ENCODE measurements around the gene SYNGR1.
"Not testable (repeated sequence)": the region's sequence is repeated elsewhere in the genome, so short reads cannot be mapped to it uniquely, and the experiment has no call there.

DNA sequence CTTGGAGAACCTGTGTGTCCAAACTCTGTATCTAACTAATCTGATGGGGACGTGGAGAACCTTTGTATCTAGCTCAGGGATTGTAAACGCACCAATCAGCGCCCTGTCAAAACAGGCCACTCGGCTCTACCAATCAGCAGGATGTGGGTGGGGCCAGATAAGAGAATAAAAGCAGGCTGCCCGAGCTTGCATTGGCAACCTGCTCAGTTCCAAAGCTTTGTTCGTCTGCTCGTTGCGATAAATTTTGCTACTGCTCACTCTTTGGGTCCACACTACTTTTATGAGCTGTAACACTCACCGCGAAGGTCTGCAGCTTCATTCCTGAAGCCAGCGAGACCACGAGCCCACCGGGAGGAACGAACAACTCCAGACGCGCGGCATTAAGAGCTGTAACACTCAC, 8.4 kb downstream of the SYNGR1 start:
- TF ChIP-seq EZH2 (IDR thresholded peaks at IDR 0.05; ENCODE audit: low read length, unreplicated experiment) = not testable (repeated sequence)
- TF ChIP-seq, protein P1, sequence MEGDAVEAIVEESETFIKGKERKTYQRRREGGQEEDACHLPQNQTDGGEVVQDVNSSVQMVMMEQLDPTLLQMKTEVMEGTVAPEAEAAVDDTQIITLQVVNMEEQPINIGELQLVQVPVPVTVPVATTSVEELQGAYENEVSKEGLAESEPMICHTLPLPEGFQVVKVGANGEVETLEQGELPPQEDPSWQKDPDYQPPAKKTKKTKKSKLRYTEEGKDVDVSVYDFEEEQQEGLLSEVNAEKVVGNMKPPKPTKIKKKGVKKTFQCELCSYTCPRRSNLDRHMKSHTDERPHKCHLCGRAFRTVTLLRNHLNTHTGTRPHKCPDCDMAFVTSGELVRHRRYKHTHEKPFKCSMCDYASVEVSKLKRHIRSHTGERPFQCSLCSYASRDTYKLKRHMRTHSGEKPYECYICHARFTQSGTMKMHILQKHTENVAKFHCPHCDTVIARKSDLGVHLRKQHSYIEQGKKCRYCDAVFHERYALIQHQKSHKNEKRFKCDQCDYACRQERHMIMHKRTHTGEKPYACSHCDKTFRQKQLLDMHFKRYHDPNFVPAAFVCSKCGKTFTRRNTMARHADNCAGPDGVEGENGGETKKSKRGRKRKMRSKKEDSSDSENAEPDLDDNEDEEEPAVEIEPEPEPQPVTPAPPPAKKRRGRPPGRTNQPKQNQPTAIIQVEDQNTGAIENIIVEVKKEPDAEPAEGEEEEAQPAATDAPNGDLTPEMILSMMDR (conservative IDR thresholded peaks at IDR 0.05; ENCODE audit: low read depth, low read length) = not testable (repeated sequence)

Data from PC-3 (cell line).